NT2/D1 (cell line): ENCODE measurements around the gene GATB.

Experiments used
- DNase-seq: peaks from one replicate; pipeline ENCODE4 v3.0.0-alpha.2; 2011; ENCODE audit warnings: low read depth, low spot score
- H3K27me3 ChIP-seq: 2 replicates; pipeline ENCODE4 v1.6.0; 2011; ENCODE audit warnings: mild to moderate bottlenecking; ENCODE audit not compliant: insufficient read length, insufficient read depth
- H3K36me3 ChIP-seq: 2 replicates; pipeline ENCODE4 v1.6.1; 2011; ENCODE audit warnings: mild to moderate bottlenecking, low read length, mixed read lengths; ENCODE audit not compliant: insufficient read depth, insufficient read length
- H3K4me1 ChIP-seq: 2 replicates; pipeline ENCODE4 v1.5.1; 2011; ENCODE audit not compliant: insufficient read depth, insufficient read length
- H3K4me3 ChIP-seq: 2 replicates; pipeline ENCODE4 v1.5.1; 2011; ENCODE audit warnings: low read depth; ENCODE audit not compliant: insufficient read length
- H3K9ac ChIP-seq: 2 replicates; pipeline ENCODE4 v1.6.0; 2011; ENCODE audit warnings: low read depth; ENCODE audit not compliant: insufficient read length
- H3K9me3 ChIP-seq: 2 replicates; pipeline ENCODE4 v1.5.1; 2011; ENCODE audit warnings: mild to moderate bottlenecking, low read length; ENCODE audit not compliant: insufficient read depth
- SUZ12 ChIP-seq: IDR thresholded peaks from 2 replicates; pipeline ENCODE4 v1.6.1; 2011; ENCODE audit not compliant: insufficient read length, insufficient read depth; ENCODE audit errors: extremely low read depth
- YY1 ChIP-seq: IDR thresholded peaks from 2 replicates; pipeline ENCODE4 v1.6.1; 2011; ENCODE audit not compliant: insufficient read length, insufficient read depth
- ZNF274 ChIP-seq: IDR thresholded peaks from 2 replicates; pipeline ENCODE4 v1.6.1; 2011; ENCODE audit warnings: mild to moderate bottlenecking, low read depth, low read length

GATB gene

GRCh38 chr4:151728006-151728405, 32.8 kb downstream of the GATB start:
- Histone ChIP-seq H3K4me1 (no peaks in the 10 kb centered on the region), H3K9me3 (no peaks in the 10 kb centered on the region), H3K4me3 (no peak overlapping the region), H3K36me3 (peaks cover 5% of the 10 kb centered on the region), H3K9ac (no peak overlapping the region), H3K27me3 (no peaks in the 10 kb centered on the region)
- no peak for DNase-seq
- TF ChIP-seq YY1 (no peak), SUZ12 (no peak), ZNF274 (no peak)

- Histone ChIP-seq H3K27me3 (no peaks in the 10 kb centered on the region), H3K9ac (no peak overlapping the region), H3K36me3 (peaks cover 9% of the 10 kb centered on the region), H3K4me3 (no peak overlapping the region), H3K4me1 (no peaks in the 10 kb centered on the region), H3K9me3 (no peaks in the 10 kb centered on the region)
- no peak for TF ChIP-seq YY1
- no peak for TF ChIP-seq SUZ12
- no peak for TF ChIP-seq ZNF274
- DNase-seq: no peak
Observed at GRCh38 chr4:151727365-151727764, 33.4 kb downstream of the GATB start.

- TF ChIP-seq YY1: no peak
- TF ChIP-seq SUZ12: no peak
- TF ChIP-seq ZNF274: no peak
- Histone ChIP-seq H3K9me3 (no peaks in the 10 kb centered on the region), H3K27me3 (no peaks in the 10 kb centered on the region), H3K9ac (no peak overlapping the region), H3K4me3 (no peak overlapping the region), H3K36me3 (peaks cover 9% of the 10 kb centered on the region), H3K4me1 (no peaks in the 10 kb centered on the region)
- no peak for DNase-seq
Observed at GRCh38 chr4:151725087-151725486, 35.7 kb downstream of the GATB start.

GRCh38 chr4:151721916-151722315, 38.9 kb downstream of the GATB start:
- DNase-seq: no peak
- TF ChIP-seq ZNF274 (no peak), SUZ12 (no peak), YY1 (no peak)
- no peaks in the 10 kb centered on the region for H3K4me1 ChIP-seq
- H3K9me3 ChIP-seq: no peaks in the 10 kb centered on the region
- no peak overlapping the region for H3K9ac ChIP-seq
- no peaks in the 10 kb centered on the region for H3K27me3 ChIP-seq
- H3K36me3 ChIP-seq: peaks cover 27% of the 10 kb centered on the region
- H3K4me3 ChIP-seq: no peak overlapping the region

GRCh38 chr4:151721466-151721865, 39.3 kb downstream of the GATB start:
- H3K36me3 ChIP-seq: peaks cover 28% of the 10 kb centered on the region
- no peak overlapping the region for H3K9ac ChIP-seq
- H3K9me3 ChIP-seq: no peaks in the 10 kb centered on the region
- DNase-seq: no peak
- H3K4me1 ChIP-seq: no peaks in the 10 kb centered on the region
- H3K27me3 ChIP-seq: no peaks in the 10 kb centered on the region
- no peak for TF ChIP-seq ZNF274
- no peak for TF ChIP-seq YY1
- TF ChIP-seq SUZ12: no peak
- no peak overlapping the region for H3K4me3 ChIP-seq

- Histone ChIP-seq H3K4me1 (no peaks in the 10 kb centered on the region), H3K9me3 (no peaks in the 10 kb centered on the region), H3K9ac (no peak overlapping the region), H3K27me3 (no peaks in the 10 kb centered on the region), H3K36me3 (peaks cover 34% of the 10 kb centered on the region), H3K4me3 (no peak overlapping the region)
- TF ChIP-seq ZNF274 (no peak), YY1 (no peak)
- no peak for DNase-seq
Observed at GRCh38 chr4:151719956-151720334, 40.9 kb downstream of the GATB start.

- no peaks in the 10 kb centered on the region for H3K9me3 ChIP-seq
- H3K27me3 ChIP-seq: no peaks in the 10 kb centered on the region
- no peak overlapping the region for H3K4me3 ChIP-seq
- DNase-seq: no peak
- H3K36me3 ChIP-seq: peaks cover 37% of the 10 kb centered on the region
- H3K9ac ChIP-seq: no peak overlapping the region
- TF ChIP-seq SUZ12 (no peak), ZNF274 (no peak), YY1 (no peak)
- no peaks in the 10 kb centered on the region for H3K4me1 ChIP-seq
Observed at GRCh38 chr4:151718984-151719955, 41.5 kb downstream of the GATB start.
